HL-60/S4 treated with retinoic acid at 250 ng/mL for 4 days and 3 days (cell line): ENCODE results near the gene SH3TC2.

Experiments
- in situ Hi-C: fragments of 300-500 bp; cut with MboI; formaldehyde crosslinking; loops from 2 replicates; pipeline ENCODE4 v1.7.0; 2022; ENCODE audit warnings: low sequenced_read_pairs

SH3TC2 gene

GRCh38 chr5:148978370-148979082, 84.3 kb downstream of the SH3TC2 start:
- in situ Hi-C loops, result no loop called here

- in situ Hi-C loops, result no loop called here
Measured at GRCh38 chr5:148976569-148977381, 86.1 kb downstream of the SH3TC2 start.

- in situ Hi-C loops, result no loop called here
Measured at GRCh38 chr5:148974642-148975327, 88.1 kb downstream of the SH3TC2 start.

- in situ Hi-C loops, result no loop called here
Measured at GRCh38 chr5:148973455-148973854, 89.4 kb downstream of the SH3TC2 start.

GRCh38 chr5:148972974-148973374, 89.9 kb downstream of the SH3TC2 start:
- in situ Hi-C loops, result no loop called here

GRCh38 chr5:148972396-148972795, 90.5 kb downstream of the SH3TC2 start:
- in situ Hi-C loops, result no loop called here

GRCh38 chr5:148970876-148971275, 92.0 kb downstream of the SH3TC2 start:
- in situ Hi-C loops, result no loop called here

GRCh38 chr5:148970228-148970627, 92.6 kb downstream of the SH3TC2 start:
- in situ Hi-C loops, result no loop called here

- in situ Hi-C loops, result no loop called here
Measured at GRCh38 chr5:148969291-148969690, 93.6 kb downstream of the SH3TC2 start.

- in situ Hi-C loops, result no loop called here
Measured at GRCh38 chr5:148968311-148968710, 94.6 kb downstream of the SH3TC2 start.

- in situ Hi-C loops, result no loop called here
Measured at GRCh38 chr5:148967783-148968182, 95.1 kb downstream of the SH3TC2 start.

GRCh38 chr5:148966938-148967337, 95.9 kb downstream of the SH3TC2 start:
- in situ Hi-C loops, result no loop called here

- in situ Hi-C loops, result no loop called here
Measured at GRCh38 chr5:148966348-148966747, 96.5 kb downstream of the SH3TC2 start.

- in situ Hi-C loops, result no loop called here
Measured at GRCh38 chr5:148965511-148966265, 97.2 kb downstream of the SH3TC2 start.

- in situ Hi-C loops, result no loop called here
Measured at GRCh38 chr5:148963664-148964063, 99.2 kb downstream of the SH3TC2 start.

GRCh38 chr5:148962761-148963324, 100.0 kb downstream of the SH3TC2 start:
- in situ Hi-C loops, result no loop called here

- in situ Hi-C loops, result no loop called here
Measured at GRCh38 chr5:148962200-148962550, 100.7 kb downstream of the SH3TC2 start.

GRCh38 chr5:148961261-148962199, 101.3 kb downstream of the SH3TC2 start:
- in situ Hi-C loops, result no loop called here

GRCh38 chr5:148960070-148960769, 102.6 kb downstream of the SH3TC2 start:
- in situ Hi-C loops, result no loop called here
